Tibial artery (tissue), 4 donors: ENCODE results near the gene CDC42BPA.
A peak's percentile ranks its signal among the peaks of the same experiment; 100 is the strongest.
"Not testable (repeated sequence)": the region's sequence is repeated elsewhere in the genome, so short reads cannot be mapped to it uniquely, and the experiment has no call there.

ENCODE experiments used
- DNase-seq, 2 donors: peaks; one replicate each; pipeline ENCODE4 v3.0.0-alpha.2; 2019
- H3K27ac ChIP-seq, 2 donors: fragments of 200-600 bp; sonication (generic) in 1 of 2; 1 replicate in 1 of 2; 2 replicates in 1 of 2; pipeline ENCODE4 v1.5.1; 2018 to 2019; ENCODE audit warnings: mild to moderate bottlenecking in 1 of 2
- H3K27me3 ChIP-seq, 2 donors: fragments of 200-600 bp; sonication (generic) in 1 of 2; one replicate each; pipeline versions ENCODE4 v1.5.1 to v1.6.0; 2016 to 2019
- H3K36me3 ChIP-seq, 3 donors: fragments of 200-600 bp; sonication (generic) in 2 of 3; one replicate each; pipeline ENCODE4 v1.5.1; 2016 to 2019; ENCODE audit warnings: mild to moderate bottlenecking in 2 of 3
- H3K4me1 ChIP-seq, 4 donors: fragments of 200-600 bp; sonication (generic) in 2 of 4; 1 replicate in 3 of 4; 2 replicates in 1 of 4; pipeline ENCODE4 v1.5.1; 2016 to 2019
- H3K4me3 ChIP-seq, 2 donors: fragments of 200-600 bp; sonication (generic) in 1 of 2; 1 replicate in 1 of 2; 2 replicates in 1 of 2; pipeline ENCODE4 v1.5.1; 2018 to 2019; ENCODE audit warnings: mild to moderate bottlenecking in 2 of 2
- H3K9me3 ChIP-seq, 3 donors: fragments of 200-600 bp; sonication (generic) in 1 of 3; one replicate each; pipeline ENCODE4 v1.5.1; 2016 to 2019
- intact Hi-C: fragments of 100-400 bp; cut with DNase I; formaldehyde crosslinking; loops from one replicate; pipeline ENCODE4 v1.15.0; 2023; ENCODE audit warnings: low total_unique reads
- TF ChIP-seq, protein P1 (sequence below), 2 experiments: fragments of 200-600 bp in 1 of 2; fragments of 450-650 bp in 1 of 2; IDR thresholded peaks; one replicate each; pipeline ENCODE4 v1.5.1; 2017 to 2019; ENCODE audit warnings: antibody characterized with exemption in 2 of 2, mild to moderate bottlenecking in 1 of 2, moderate library complexity in 1 of 2

CDC42BPA gene

DNA sequence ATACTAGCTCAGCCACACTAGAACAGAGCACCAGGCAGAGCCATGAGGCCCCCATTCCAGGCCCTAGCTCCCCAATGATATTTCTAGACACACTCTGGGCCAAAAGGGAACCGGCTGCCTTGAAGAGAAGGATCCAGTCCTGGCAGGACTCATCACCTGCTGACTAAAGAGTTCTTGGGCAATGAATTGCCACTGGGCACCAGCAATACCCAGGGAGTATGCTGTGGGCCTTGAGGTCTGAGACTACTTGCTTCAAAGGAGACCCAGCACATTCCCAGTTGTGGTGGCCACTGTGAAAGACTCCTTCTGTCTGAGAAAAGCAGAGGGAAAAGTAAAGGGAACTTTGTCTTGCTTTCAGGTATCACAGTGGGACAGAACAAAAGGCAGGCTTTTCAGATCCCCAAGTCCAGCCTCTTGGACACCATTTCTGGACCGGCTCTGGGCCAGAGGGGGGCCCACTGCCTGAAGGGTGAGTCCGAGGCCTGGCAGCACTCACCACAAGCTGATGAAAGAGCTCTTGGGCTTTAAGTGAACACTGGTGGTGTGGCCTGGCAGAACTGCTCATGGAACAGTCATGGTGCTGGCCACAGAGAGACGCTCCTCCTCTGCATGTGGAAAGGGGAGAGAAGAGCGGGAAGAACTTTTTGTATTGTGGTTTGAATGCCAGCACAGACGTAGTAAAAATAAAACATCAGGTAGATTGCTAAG, 72.5 kb downstream of the CDC42BPA start:
- peaks cover 0 to 34% (median 6%) of the 10 kb centered on the region in 4 donors for H3K4me1 ChIP-seq
- intact Hi-C loops, result no loop called here
- peaks cover 0 to 4% (median 0%) of the 10 kb centered on the region in 3 donors for H3K9me3 ChIP-seq
- no peaks in the 10 kb centered on the region for H3K27me3 ChIP-seq
- TF ChIP-seq, protein P1, sequence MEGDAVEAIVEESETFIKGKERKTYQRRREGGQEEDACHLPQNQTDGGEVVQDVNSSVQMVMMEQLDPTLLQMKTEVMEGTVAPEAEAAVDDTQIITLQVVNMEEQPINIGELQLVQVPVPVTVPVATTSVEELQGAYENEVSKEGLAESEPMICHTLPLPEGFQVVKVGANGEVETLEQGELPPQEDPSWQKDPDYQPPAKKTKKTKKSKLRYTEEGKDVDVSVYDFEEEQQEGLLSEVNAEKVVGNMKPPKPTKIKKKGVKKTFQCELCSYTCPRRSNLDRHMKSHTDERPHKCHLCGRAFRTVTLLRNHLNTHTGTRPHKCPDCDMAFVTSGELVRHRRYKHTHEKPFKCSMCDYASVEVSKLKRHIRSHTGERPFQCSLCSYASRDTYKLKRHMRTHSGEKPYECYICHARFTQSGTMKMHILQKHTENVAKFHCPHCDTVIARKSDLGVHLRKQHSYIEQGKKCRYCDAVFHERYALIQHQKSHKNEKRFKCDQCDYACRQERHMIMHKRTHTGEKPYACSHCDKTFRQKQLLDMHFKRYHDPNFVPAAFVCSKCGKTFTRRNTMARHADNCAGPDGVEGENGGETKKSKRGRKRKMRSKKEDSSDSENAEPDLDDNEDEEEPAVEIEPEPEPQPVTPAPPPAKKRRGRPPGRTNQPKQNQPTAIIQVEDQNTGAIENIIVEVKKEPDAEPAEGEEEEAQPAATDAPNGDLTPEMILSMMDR (IDR thresholded peaks at IDR 0.05), result no peak
- peaks cover 0 to 8% (median 0%) of the 10 kb centered on the region in 3 donors for H3K36me3 ChIP-seq
- no peak overlapping the region for H3K27ac ChIP-seq
- DNase-seq, result peak in 1 of 2 donors; percentile 25
- H3K4me3 ChIP-seq, result no peak overlapping the region

DNA sequence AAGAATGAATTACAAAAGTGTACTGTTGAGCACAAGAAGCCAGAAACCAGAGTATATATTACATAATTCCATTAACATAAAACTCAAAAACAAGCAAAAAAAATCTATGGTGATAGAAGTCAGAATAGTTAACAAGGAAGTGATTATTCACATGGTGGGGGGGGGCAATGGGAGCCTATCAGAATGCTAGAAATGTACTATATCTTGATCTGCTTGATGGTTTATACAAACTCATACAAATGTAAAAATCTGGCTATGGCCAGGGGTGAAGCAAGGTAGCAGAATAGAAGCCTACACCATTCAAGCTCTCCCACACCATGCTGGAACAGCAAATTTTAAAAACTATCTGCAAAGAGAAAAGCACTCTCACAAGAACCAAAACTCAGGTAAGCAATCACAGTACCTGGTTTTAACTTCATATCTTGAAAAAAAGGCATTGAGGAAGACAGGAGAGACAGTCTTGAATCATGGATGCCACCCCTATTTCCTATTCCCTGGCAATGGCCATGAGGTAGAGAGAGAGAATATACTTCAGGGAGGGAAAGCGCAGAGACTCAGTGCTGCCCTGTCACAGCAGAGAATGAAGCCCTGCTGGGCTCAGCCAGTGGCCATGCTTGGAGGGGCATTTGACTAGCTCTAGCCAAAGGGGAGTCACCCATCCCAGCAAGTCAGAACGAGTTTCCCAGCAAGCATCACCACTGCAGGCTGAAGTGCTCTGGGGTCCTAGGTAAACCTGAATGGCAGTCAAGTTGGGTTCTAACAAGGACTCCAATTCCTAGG, 73.8 kb downstream of the CDC42BPA start:
- no peak overlapping the region for H3K27ac ChIP-seq
- intact Hi-C loops, result no loop called here
- H3K9me3 ChIP-seq, result peaks cover 0 to 4% (median 0%) of the 10 kb centered on the region in 3 donors
- peaks cover 0 to 8% (median 0%) of the 10 kb centered on the region in 3 donors for H3K36me3 ChIP-seq
- no peak for DNase-seq
- TF ChIP-seq, protein P1 (IDR thresholded peaks at IDR 0.05), result no peak
- peaks cover 0 to 45% (median 8%) of the 10 kb centered on the region in 4 donors for H3K4me1 ChIP-seq
- H3K27me3 ChIP-seq, result no peaks in the 10 kb centered on the region
- no peak overlapping the region for H3K4me3 ChIP-seq

DNA sequence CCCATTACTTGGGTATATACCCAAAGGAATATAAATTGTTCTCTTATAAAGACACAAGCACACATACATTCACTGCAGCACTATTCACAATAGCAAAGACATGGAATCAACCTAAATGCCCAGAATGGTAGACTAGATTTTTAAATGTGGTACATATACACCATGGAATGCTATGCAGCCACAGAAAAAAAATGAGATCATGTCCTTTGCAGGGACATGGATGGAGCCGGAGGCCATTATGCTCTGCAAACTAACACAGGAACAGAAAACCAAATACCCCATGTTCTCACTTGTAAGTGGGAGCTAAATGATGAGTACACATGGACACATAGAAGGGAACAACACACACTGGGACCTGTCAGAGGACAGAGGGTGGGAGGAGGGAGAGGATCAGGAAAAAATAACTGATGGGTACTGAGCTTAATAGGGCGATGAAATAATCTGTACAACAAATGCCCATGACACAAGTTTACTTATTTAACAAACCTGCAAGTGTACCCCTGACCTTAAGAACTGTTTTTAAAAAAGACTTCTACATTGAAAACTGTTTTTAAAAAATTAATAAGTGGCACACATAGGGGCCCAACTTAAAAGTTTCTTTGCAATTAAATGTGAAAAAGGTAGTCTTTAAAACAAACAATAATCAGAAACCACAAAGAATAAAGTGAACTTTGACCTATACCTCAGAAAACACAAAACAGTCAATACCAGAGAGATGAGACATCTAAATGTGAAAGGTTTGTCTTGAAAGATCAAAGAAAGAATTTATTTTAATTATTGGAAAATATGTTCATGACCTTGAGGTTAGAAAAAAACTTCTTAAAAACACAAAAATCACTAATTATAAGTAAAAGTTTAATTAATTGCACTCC, 75.2 kb downstream of the CDC42BPA start:
- H3K4me1 ChIP-seq, result peaks cover 0 to 55% (median 8%) of the 10 kb centered on the region in 4 donors
- DNase-seq, result no peak
- intact Hi-C loops, result no loop called here
- peaks cover 0 to 4% (median 0%) of the 10 kb centered on the region in 3 donors for H3K9me3 ChIP-seq
- H3K27me3 ChIP-seq, result no peaks in the 10 kb centered on the region
- no peak overlapping the region for H3K4me3 ChIP-seq
- no peak overlapping the region for H3K27ac ChIP-seq
- peaks cover 0 to 8% (median 0%) of the 10 kb centered on the region in 3 donors for H3K36me3 ChIP-seq
- TF ChIP-seq, protein P1 (IDR thresholded peaks at IDR 0.05), result no peak

DNA sequence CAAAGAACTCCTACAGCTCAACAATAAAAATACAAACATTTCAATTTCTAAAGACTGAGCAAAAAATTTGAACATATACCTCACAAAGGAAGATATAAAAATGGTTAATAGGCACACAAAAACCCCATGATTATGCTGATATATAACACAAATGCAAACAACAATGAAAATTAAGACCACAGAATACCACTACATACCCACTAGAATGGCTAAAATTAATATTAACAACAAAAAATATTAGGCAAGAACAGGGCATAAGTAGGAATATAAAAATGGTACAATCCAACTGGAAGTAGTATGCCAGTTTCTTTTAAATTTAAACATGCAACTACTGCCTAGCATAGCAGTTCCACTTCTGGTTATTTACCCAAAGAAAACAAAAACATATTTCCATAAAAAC, 77.3 kb downstream of the CDC42BPA start:
- TF ChIP-seq, protein P1 (IDR thresholded peaks at IDR 0.05), result no peak
- Histone ChIP-seq H3K4me3 (no peak overlapping the region), H3K9me3 (no peaks in the 10 kb centered on the region), H3K27ac (no peak overlapping the region), H3K36me3 (peaks cover 0 to 7% (median 0%) of the 10 kb centered on the region in 3 donors), H3K4me1 (peaks cover 0 to 55% (median 8%) of the 10 kb centered on the region in 4 donors), H3K27me3 (no peaks in the 10 kb centered on the region)
- intact Hi-C loops, result no loop called here
- DNase-seq, result no peak

DNA sequence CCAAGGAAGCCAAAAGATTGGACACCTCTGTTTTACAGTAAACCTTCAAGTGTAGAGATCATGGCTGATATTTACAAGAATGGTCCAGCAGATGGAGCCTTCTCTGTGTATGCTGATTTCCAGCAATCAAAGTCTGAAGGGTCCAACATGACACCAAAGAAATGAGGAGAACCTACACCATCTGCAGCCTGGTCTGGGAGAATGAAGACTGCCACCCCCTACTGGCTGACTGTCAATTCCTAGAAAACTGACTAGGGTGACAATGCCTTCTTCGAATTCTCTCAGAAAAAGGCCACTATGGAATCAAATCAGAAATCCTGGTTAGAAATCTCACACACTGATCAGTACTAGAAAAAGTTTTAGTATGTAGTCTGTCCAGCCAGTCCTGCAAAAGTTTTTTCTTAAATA, 83.3 kb downstream of the CDC42BPA start:
- TF ChIP-seq, protein P1 (IDR thresholded peaks at IDR 0.05), result peak in 1 of 2 experiments; percentile 31
- no peak overlapping the region for H3K27ac ChIP-seq
- no peak for DNase-seq

DNA sequence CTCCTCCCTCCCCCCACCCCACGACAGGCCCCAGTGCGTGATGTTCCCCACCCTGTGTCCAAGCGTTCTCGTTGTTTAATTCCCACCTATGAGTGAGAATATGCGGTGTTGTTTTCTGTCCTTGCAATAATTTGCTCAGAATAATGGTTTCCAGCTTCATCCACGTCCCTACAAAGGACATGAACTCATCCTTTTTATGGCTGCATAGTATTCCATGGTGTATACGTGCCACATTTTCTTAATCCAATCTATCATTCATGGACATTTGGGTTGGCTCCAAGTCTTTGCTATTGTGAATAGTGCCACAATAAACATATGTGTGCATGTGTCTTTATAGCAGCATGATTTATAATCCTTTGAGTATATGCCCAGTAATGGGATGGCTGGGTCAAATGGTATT, 87.2 kb downstream of the CDC42BPA start:
- H3K4me3 ChIP-seq, H3K9me3 ChIP-seq, H3K27ac ChIP-seq, H3K36me3 ChIP-seq, DNase-seq, H3K27me3 ChIP-seq: not testable (repeated sequence)
- peaks cover 0 to 17% (median 0%) of the 10 kb centered on the region in 4 donors for H3K4me1 ChIP-seq
- intact Hi-C loops, result loop anchor here (10.0 kb wide), 1 partner anchor 204 kb away; no protein-coding TSS in a partner anchor

More for the DNA sequence above, 83.3 kb downstream of the CDC42BPA start:
- H3K27me3 ChIP-seq, result no peaks in the 10 kb centered on the region
- no peak overlapping the region for H3K4me3 ChIP-seq
- H3K9me3 ChIP-seq, result no peaks in the 10 kb centered on the region
- intact Hi-C loops, result loop anchor here (10.0 kb wide), 1 partner anchor 200 kb away; no protein-coding TSS in a partner anchor
- H3K36me3 ChIP-seq, result no peaks in the 10 kb centered on the region
- H3K4me1 ChIP-seq, result peaks cover 0 to 24% (median 0%) of the 10 kb centered on the region in 4 donors
